Measurements from ENCODE around the gene PVRIG.
"Not testable (repeated sequence)": the region's sequence is repeated elsewhere in the genome, so short reads cannot be mapped to it uniquely, and the experiment has no call there.

The PVRIG gene

DNA sequence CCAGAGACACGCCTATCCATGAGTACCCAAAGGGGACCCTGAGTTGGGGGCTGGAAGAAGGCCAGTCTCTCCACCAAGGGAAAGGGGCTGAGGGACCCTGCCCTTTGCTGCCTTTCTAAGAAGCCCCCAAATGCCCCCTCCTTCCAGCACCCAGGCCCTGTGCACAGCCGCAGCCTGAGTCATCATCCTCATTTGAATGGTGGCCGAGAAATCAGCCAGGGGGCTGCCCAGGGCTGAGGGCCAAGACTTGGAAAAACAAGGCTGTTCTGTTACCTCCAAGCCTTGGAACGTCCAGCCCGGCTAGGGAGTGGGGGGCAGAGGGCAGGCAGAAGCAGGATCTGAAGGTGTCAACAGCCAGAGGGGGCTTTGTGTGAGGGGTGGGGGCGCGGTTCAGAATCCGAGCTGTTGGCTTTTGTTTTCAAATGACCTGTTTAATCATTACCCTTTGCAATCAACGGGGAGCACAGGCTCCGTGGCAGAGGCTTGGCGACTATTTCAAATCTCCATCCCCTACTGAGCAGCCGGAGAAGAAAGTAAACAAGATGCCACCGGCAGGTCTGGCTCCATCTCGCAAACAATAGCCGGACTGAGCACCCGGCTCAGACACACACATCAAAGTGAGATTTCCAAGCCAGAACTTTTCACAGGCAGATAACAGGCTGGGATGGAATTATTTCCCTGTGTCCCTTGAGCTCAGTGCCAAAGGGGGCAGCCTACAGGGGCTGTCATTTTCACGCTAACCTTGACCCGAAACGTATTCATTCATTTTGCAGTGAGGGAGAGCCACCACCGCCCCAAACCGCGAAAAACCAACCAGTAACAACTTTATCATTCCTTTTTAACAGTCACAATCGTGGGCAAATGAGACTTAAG, 50.5 kb downstream of the PVRIG start:
- in situ Hi-C loops (cut with MboI; ENCODE audit: low sequenced_read_pairs): not testable (repeated sequence)
